ENCODE results near the gene DNAH3. TPM values are rescaled to one million over a fixed set of nuclear protein-coding genes. Genes with fewer than 3 reads are reported as not detected.

Gene DNAH3
- total and polyA plus RNA-seq, 2 experiments from 2014 or later, result 0.70 to 1.3 TPM

DNA sequence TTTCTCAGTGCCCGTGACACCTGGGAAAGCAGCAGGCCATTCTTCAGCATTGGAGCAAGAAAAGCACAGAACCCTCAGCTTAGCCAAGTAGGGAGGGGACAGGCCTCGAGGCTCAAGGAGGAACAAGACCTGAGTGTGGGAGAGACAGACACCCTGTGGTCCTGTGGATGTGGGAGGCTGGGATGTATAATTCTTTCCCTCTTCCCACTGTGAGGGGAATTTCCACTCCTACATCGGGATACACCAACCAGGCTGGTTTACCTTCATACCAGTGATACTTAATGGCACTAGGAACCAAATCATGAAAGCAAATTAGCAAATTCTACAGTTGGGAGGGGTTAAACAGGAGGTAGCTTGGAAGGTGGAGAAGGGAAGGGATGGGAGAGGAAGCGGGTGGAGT lies 208.4 kb downstream of the DNAH3 start:
- H3K27ac ChIP-seq (ENCODE audit: low read depth), result no peak overlapping the region
- no peaks in the 10 kb centered on the region for H3K36me3 ChIP-seq (ENCODE audit: insufficient read depth)
- H3K27me3 Mint-ChIP-seq (ENCODE audit: insufficient read depth, low read depth, poor library complexity), result no peaks in the 10 kb centered on the region
- ATAC-seq, result no peak; the same call in 2 of the 3 replicates
- no peak for DNase-seq (ENCODE audit: low spot score)
- no peaks in the 10 kb centered on the region for H3K79me2 ChIP-seq (replicated peaks; ENCODE audit: insufficient read depth)
- H3K9me3 Mint-ChIP-seq, result no peaks in the 10 kb centered on the region
- H3K4me1 Mint-ChIP-seq, result peaks cover 9% of the 10 kb centered on the region; the same call in 2 of the 3 replicates
- H3K4me3 Mint-ChIP-seq, result no peak overlapping the region
- TF ChIP-seq, protein P1, sequence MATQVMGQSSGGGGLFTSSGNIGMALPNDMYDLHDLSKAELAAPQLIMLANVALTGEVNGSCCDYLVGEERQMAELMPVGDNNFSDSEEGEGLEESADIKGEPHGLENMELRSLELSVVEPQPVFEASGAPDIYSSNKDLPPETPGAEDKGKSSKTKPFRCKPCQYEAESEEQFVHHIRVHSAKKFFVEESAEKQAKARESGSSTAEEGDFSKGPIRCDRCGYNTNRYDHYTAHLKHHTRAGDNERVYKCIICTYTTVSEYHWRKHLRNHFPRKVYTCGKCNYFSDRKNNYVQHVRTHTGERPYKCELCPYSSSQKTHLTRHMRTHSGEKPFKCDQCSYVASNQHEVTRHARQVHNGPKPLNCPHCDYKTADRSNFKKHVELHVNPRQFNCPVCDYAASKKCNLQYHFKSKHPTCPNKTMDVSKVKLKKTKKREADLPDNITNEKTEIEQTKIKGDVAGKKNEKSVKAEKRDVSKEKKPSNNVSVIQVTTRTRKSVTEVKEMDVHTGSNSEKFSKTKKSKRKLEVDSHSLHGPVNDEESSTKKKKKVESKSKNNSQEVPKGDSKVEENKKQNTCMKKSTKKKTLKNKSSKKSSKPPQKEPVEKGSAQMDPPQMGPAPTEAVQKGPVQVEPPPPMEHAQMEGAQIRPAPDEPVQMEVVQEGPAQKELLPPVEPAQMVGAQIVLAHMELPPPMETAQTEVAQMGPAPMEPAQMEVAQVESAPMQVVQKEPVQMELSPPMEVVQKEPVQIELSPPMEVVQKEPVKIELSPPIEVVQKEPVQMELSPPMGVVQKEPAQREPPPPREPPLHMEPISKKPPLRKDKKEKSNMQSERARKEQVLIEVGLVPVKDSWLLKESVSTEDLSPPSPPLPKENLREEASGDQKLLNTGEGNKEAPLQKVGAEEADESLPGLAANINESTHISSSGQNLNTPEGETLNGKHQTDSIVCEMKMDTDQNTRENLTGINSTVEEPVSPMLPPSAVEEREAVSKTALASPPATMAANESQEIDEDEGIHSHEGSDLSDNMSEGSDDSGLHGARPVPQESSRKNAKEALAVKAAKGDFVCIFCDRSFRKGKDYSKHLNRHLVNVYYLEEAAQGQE (IDR thresholded peaks at IDR 0.05; ENCODE audit: unreplicated experiment), result no peak
- TF ChIP-seq, protein P2, sequence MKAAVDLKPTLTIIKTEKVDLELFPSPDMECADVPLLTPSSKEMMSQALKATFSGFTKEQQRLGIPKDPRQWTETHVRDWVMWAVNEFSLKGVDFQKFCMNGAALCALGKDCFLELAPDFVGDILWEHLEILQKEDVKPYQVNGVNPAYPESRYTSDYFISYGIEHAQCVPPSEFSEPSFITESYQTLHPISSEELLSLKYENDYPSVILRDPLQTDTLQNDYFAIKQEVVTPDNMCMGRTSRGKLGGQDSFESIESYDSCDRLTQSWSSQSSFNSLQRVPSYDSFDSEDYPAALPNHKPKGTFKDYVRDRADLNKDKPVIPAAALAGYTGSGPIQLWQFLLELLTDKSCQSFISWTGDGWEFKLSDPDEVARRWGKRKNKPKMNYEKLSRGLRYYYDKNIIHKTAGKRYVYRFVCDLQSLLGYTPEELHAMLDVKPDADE (IDR thresholded peaks at IDR 0.05), result no peak
- no peak for TF ChIP-seq CREB1 (CRISPR knock-in tag; IDR thresholded peaks at IDR 0.05; ENCODE audit: low read depth)
- no peak for TF ChIP-seq STAT1 (IDR thresholded peaks at IDR 0.05; ENCODE audit: unreplicated experiment)
- no peak for TF ChIP-seq ZNF462 (CRISPR knock-in tag; IDR thresholded peaks at IDR 0.05)
- no peak for TF ChIP-seq EZH2phosphoT487 (IDR thresholded peaks at IDR 0.05; ENCODE audit: unreplicated experiment)
- TF ChIP-seq CTCF (conservative IDR thresholded peaks at IDR 0.05; ENCODE audit: low read depth in 2 of 2), result no peak
- no peak for TF ChIP-seq ZNF331 (CRISPR knock-in tag; IDR thresholded peaks at IDR 0.05; ENCODE audit: low read depth)
- no peak for TF ChIP-seq JUNB (IDR thresholded peaks at IDR 0.05; ENCODE audit: unreplicated experiment)
- TF ChIP-seq EZH2 (IDR thresholded peaks at IDR 0.05; ENCODE audit: low read depth, unreplicated experiment), result no peak
- TF ChIP-seq NANOG (IDR thresholded peaks at IDR 0.05; ENCODE audit: borderline replicate concordance), result no peak
- TF ChIP-seq POLR2AphosphoS5 (IDR thresholded peaks at IDR 0.05; ENCODE audit: low read depth), result no peak
- no peak for TF ChIP-seq ZNF114 (CRISPR knock-in tag; IDR thresholded peaks at IDR 0.05)
- no peaks in the 10 kb centered on the region for H4K20me1 ChIP-seq (replicated peaks; ENCODE audit: insufficient read depth)
- no peaks in the 10 kb centered on the region for H3F3A ChIP-seq (replicated peaks; ENCODE audit: low read depth)
- H3K9me2 ChIP-seq (ENCODE audit: insufficient read depth), result no peaks in the 10 kb centered on the region; the same call in 1 of the 2 replicates
- no peaks in the 10 kb centered on the region for H3K36me3 Mint-ChIP-seq (ENCODE audit: low read depth)
- H3K4me2 ChIP-seq, result no peak overlapping the region
- no peak overlapping the region for H3K27ac Mint-ChIP-seq
- H3K27me3 ChIP-seq (ENCODE audit: insufficient read depth), result no peaks in the 10 kb centered on the region
- peak overlapping the region; percentile 91 for H2AFZ ChIP-seq
- no peak overlapping the region for H3K4me3 ChIP-seq
- H3K4me1 ChIP-seq (ENCODE audit: insufficient read depth), result peaks cover 8% of the 10 kb centered on the region

Data from GM23338 (cell line).